ENCODE results near the gene TMEM218. TPM values are rescaled to one million over a fixed set of nuclear protein-coding genes. Genes with fewer than 3 reads are reported as not detected.

Gene TMEM218
- total RNA-seq, 1 donor from 2014 or later, result 11.9 TPM

GRCh38 chr11:125148743-125149142, 37.3 kb upstream of the TMEM218 start:
- Mint-ChIP-seq H3K4me1 (ENCODE audit: low read depth, unreplicated experiment) (peaks cover 6% of the 10 kb centered on the region), H3K27me3 (ENCODE audit: low read depth, unreplicated experiment) (peaks cover 21% of the 10 kb centered on the region), H3K27ac (ENCODE audit: unreplicated experiment) (no peak overlapping the region), H3K36me3 (ENCODE audit: low read depth, unreplicated experiment) (no peaks in the 10 kb centered on the region), H3K9me3 (ENCODE audit: unreplicated experiment) (no peaks in the 10 kb centered on the region), H3K4me3 (ENCODE audit: unreplicated experiment) (no peak overlapping the region)
- H3K27ac ChIP-seq (ENCODE audit: low read depth, low read length), result no peak overlapping the region
- H3K9me3 ChIP-seq (ENCODE audit: insufficient read depth, low read depth, low read length), result no peaks in the 10 kb centered on the region
- FAIRE-seq (no peak), DNase-seq (ENCODE audit: low read depth) (no peak)
- H2AFZ ChIP-seq (ENCODE audit: low read depth, low read length), result no peak overlapping the region
- no peaks in the 10 kb centered on the region for H3K27me3 ChIP-seq (ENCODE audit: insufficient read depth, low read length)
- no peak overlapping the region for H3K4me3 ChIP-seq (ENCODE audit: insufficient read depth, low read depth, low read length)
- no peaks in the 10 kb centered on the region for H4K20me1 ChIP-seq (ENCODE audit: insufficient read depth, low read length)
- no peaks in the 10 kb centered on the region for H3K4me1 ChIP-seq (ENCODE audit: insufficient read depth, low read length)
- H3K79me2 ChIP-seq (ENCODE audit: insufficient read depth, low read length), result no peaks in the 10 kb centered on the region
- H3K36me3 ChIP-seq (ENCODE audit: insufficient read depth, low read length), result no peaks in the 10 kb centered on the region
- no peak overlapping the region for H3K9ac ChIP-seq (ENCODE audit: low read length)
- no peak for TF ChIP-seq EZH2 (IDR thresholded peaks at IDR 0.05; ENCODE audit: insufficient read depth, low read length)
- TF ChIP-seq, protein P1, sequence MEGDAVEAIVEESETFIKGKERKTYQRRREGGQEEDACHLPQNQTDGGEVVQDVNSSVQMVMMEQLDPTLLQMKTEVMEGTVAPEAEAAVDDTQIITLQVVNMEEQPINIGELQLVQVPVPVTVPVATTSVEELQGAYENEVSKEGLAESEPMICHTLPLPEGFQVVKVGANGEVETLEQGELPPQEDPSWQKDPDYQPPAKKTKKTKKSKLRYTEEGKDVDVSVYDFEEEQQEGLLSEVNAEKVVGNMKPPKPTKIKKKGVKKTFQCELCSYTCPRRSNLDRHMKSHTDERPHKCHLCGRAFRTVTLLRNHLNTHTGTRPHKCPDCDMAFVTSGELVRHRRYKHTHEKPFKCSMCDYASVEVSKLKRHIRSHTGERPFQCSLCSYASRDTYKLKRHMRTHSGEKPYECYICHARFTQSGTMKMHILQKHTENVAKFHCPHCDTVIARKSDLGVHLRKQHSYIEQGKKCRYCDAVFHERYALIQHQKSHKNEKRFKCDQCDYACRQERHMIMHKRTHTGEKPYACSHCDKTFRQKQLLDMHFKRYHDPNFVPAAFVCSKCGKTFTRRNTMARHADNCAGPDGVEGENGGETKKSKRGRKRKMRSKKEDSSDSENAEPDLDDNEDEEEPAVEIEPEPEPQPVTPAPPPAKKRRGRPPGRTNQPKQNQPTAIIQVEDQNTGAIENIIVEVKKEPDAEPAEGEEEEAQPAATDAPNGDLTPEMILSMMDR (IDR thresholded peaks at IDR 0.05; ENCODE audit: insufficient read depth, low read depth, low read length), result no peak
- no peak overlapping the region for H3K4me2 ChIP-seq (ENCODE audit: low read length)

DNA sequence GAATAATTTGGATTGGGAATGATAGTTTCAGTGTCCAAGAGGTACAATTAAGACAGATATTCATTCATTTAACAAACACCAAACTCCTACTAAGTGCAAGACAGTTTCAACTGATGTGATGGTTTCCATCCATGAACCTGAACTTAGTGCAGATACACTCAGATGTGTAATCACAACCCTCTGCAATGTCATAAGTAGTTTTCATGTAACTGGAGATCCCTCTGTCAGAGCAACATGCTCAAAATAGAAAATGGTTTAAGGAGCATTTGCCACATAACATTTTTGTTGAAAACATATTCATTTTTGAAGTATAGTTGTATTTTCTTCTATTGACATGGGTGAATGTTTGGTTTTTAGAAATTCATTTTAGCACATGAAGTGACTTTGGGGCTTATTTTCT, 36.6 kb upstream of the TMEM218 start:
- no peak overlapping the region for H3K4me3 Mint-ChIP-seq (ENCODE audit: unreplicated experiment)
- H3K36me3 Mint-ChIP-seq (ENCODE audit: low read depth, unreplicated experiment), result no peaks in the 10 kb centered on the region
- H4K20me1 ChIP-seq (ENCODE audit: insufficient read depth, low read length), result no peaks in the 10 kb centered on the region
- no peaks in the 10 kb centered on the region for H3K79me2 ChIP-seq (ENCODE audit: insufficient read depth, low read length)
- no peak overlapping the region for H2AFZ ChIP-seq (ENCODE audit: low read depth, low read length)
- peaks cover 6% of the 10 kb centered on the region for H3K4me1 Mint-ChIP-seq (ENCODE audit: low read depth, unreplicated experiment)
- H3K4me3 ChIP-seq (ENCODE audit: insufficient read depth, low read depth, low read length), result no peak overlapping the region
- no peaks in the 10 kb centered on the region for H3K9me3 Mint-ChIP-seq (ENCODE audit: unreplicated experiment)
- FAIRE-seq, result no peak
- DNase-seq (ENCODE audit: low read depth), result no peak
- H3K27ac ChIP-seq (ENCODE audit: low read depth, low read length), result no peak overlapping the region
- no peaks in the 10 kb centered on the region for H3K4me1 ChIP-seq (ENCODE audit: insufficient read depth, low read length)
- H3K9ac ChIP-seq (ENCODE audit: low read length), result no peak overlapping the region
- H3K27me3 ChIP-seq (ENCODE audit: insufficient read depth, low read length), result no peaks in the 10 kb centered on the region
- no peak overlapping the region for H3K4me2 ChIP-seq (ENCODE audit: low read length)
- H3K27me3 Mint-ChIP-seq (ENCODE audit: low read depth, unreplicated experiment), result peaks cover 19% of the 10 kb centered on the region
- no peaks in the 10 kb centered on the region for H3K36me3 ChIP-seq (ENCODE audit: insufficient read depth, low read length)
- TF ChIP-seq, protein P1 (IDR thresholded peaks at IDR 0.05; ENCODE audit: insufficient read depth, low read depth, low read length), result no peak
- no peak for TF ChIP-seq EZH2 (IDR thresholded peaks at IDR 0.05; ENCODE audit: insufficient read depth, low read length)
- no peaks in the 10 kb centered on the region for H3K9me3 ChIP-seq (ENCODE audit: insufficient read depth, low read depth, low read length)
- no peak overlapping the region for H3K27ac Mint-ChIP-seq (ENCODE audit: unreplicated experiment)

GRCh38 chr11:125147280-125147679, 35.9 kb upstream of the TMEM218 start:
- no peak overlapping the region for H3K4me2 ChIP-seq (ENCODE audit: low read length)
- no peak overlapping the region for H3K27ac Mint-ChIP-seq (ENCODE audit: unreplicated experiment)
- no peaks in the 10 kb centered on the region for H3K4me1 ChIP-seq (ENCODE audit: insufficient read depth, low read length)
- no peak overlapping the region for H3K4me3 Mint-ChIP-seq (ENCODE audit: unreplicated experiment)
- no peaks in the 10 kb centered on the region for H3K36me3 ChIP-seq (ENCODE audit: insufficient read depth, low read length)
- H2AFZ ChIP-seq (ENCODE audit: low read depth, low read length), result no peak overlapping the region
- H4K20me1 ChIP-seq (ENCODE audit: insufficient read depth, low read length), result no peaks in the 10 kb centered on the region
- H3K27me3 ChIP-seq (ENCODE audit: insufficient read depth, low read length), result no peaks in the 10 kb centered on the region
- H3K36me3 Mint-ChIP-seq (ENCODE audit: low read depth, unreplicated experiment), result no peaks in the 10 kb centered on the region
- no peak overlapping the region for H3K9ac ChIP-seq (ENCODE audit: low read length)
- H3K4me1 Mint-ChIP-seq (ENCODE audit: low read depth, unreplicated experiment), result peaks cover 6% of the 10 kb centered on the region
- H3K9me3 ChIP-seq (ENCODE audit: insufficient read depth, low read depth, low read length), result no peaks in the 10 kb centered on the region
- H3K9me3 Mint-ChIP-seq (ENCODE audit: unreplicated experiment), result no peaks in the 10 kb centered on the region
- DNase-seq (ENCODE audit: low read depth) (no peak), FAIRE-seq (no peak)
- H3K27ac ChIP-seq (ENCODE audit: low read depth, low read length), result no peak overlapping the region
- H3K79me2 ChIP-seq (ENCODE audit: insufficient read depth, low read length), result no peaks in the 10 kb centered on the region
- no peak overlapping the region for H3K4me3 ChIP-seq (ENCODE audit: insufficient read depth, low read depth, low read length)
- peaks cover 23% of the 10 kb centered on the region for H3K27me3 Mint-ChIP-seq (ENCODE audit: low read depth, unreplicated experiment)
- no peak for TF ChIP-seq EZH2 (IDR thresholded peaks at IDR 0.05; ENCODE audit: insufficient read depth, low read length)
- TF ChIP-seq, protein P1 (IDR thresholded peaks at IDR 0.05; ENCODE audit: insufficient read depth, low read depth, low read length), result no peak
